Measurements from ENCODE around the gene PSTPIP2. TPM values are rescaled to one million over a fixed set of nuclear protein-coding genes. Genes with fewer than 3 reads are reported as not detected.

PSTPIP2 gene
- total RNA-seq, 1 donor from 2014 or later, result 14.2 TPM

DNA sequence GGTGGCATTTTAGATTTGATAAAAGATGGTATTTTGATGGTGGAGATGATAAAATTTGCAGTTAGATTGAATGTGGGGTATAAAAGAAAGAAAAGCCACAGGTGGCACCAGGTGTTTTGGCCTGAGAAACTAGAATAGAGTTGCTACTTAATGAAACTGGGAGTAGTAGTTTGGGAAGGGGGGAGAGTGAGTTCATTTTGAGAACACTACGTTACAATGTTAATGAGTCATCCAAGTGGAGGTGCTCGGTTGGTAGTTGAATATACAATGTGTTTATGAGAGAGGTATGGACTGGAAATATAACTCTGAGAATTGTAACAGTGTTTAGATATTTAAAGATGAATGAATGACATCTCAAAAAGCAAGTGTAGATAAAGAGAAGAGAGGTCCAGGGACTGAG, 131.3 kb downstream of the PSTPIP2 start:
- intact Hi-C loops (cut with micrococcal nuclease), result no loop called here

DNA sequence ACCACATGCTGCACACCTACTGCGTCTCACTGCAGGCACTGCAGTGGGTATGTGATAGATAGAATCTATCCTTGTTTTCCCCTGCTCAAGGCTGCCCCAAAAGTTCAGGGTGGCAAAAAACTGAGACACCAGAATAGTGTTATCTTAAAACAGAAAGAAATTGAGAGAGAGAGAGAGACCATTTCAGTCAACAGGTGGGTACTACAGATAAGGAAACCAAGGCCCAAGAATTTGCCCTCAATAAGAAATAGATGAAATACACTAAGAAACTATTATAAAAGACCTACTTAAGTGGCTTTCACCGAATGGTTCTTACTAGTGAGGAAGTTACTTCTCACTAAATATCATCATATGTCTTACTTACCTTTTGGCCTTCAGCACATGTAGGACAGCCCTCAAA, 132.8 kb downstream of the PSTPIP2 start:
- intact Hi-C loops (cut with micrococcal nuclease), result loop anchor here (2.0 kb wide), 1 partner anchor 24 kb away; no protein-coding TSS in a partner anchor

DNA sequence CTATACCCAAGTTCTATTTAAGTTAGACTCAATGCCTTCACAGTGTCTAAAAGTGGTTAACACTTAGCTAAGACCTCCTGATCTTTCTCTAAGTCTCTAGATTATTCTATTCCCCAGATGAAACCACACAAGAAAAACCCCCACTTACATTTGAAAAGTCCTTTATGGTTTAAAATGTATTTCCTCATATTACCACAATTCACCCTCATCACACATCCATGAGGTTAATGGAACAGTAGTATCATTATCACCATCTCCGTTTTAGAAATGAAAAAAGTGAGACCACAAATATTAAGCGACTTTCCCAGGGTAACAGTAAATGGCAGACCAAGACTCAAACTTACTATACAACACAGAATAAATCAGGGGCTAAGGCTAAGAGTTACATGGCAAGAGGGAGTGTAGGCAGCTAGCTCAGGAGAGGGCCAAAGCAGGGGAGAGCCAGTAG, 133.5 kb downstream of the PSTPIP2 start:
- intact Hi-C loops (cut with micrococcal nuclease), result loop anchor here (2.0 kb wide), 1 partner anchor 24 kb away; no protein-coding TSS in a partner anchor

DNA sequence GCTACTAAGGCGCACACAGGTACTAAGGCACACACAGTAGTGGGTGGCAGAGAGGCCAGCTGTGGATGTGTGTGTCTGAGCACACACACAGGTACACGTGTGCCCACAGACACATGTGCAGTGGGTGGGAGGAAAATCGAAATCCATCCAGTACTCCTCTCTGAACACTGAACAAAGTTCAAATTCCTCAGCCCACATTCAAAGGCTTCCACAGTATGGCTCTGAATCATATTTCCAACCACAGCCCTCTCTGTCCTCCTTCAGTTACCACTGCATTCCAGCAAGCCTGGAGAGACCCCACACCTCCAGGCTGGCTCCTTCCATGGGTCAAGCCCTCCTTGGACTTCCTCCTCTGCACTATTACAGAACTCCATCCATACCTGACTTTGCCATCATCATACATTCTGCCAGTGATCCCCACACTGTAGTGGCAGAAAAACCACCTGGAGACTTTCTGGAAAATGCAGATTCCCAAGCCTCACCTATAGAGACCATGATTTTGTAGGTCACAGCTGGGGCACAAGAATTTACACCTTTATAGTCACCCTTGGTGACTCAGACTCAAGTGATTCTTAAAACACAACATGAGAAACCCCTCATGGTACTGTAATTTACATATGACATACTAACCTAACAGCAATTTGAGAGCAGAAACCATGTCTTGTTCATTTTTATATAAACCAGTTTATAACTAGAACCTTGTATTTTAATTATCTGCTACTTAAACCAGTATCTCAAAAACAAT, 136.3 kb downstream of the PSTPIP2 start:
- intact Hi-C loops (cut with micrococcal nuclease), result no loop called here

Other genes starting within 250 kb of the PSTPIP2 start
- not detected in 2 replicates for gene SIGLEC15, start 246.6 kb downstream of the PSTPIP2 start, total RNA-seq
- gene EPG5, start 104.9 kb downstream of the PSTPIP2 start, total RNA-seq, result 23.9 and 26.5 TPM in 2 replicates
- 298 and 310 TPM in 2 replicates for gene ATP5F1A, start 26.0 kb upstream of the PSTPIP2 start, total RNA-seq
- 39.5 and 39.8 TPM in 2 replicates for gene HAUS1, start 32.1 kb upstream of the PSTPIP2 start, total RNA-seq

All from T-helper 1 cell treated with Interleukin-12 subunit alpha and Interleukin-12 subunit beta and Interleukin-4 antibody, amounts not matched to agents 30 ng/mL and 1 ng/mL, for 36 hours (primary cell).